Hematopoietic multipotent progenitor cell treated with erythropoietin and hydrocortisone succinate and interleukin-3 and kit ligand, for 6 days (in vitro differentiated cells): ENCODE results near the gene LGALS3BP.
"Not testable (repeated sequence)": the region's sequence is repeated elsewhere in the genome, so short reads cannot be mapped to it uniquely, and the experiment has no call there.

Experiments
- DNase-seq: peaks from one replicate; pipeline ENCODE4 v3.0.0-alpha.2; 2015

LGALS3BP gene

GRCh38 chr17:78962345-78962983, 17.3 kb downstream of the LGALS3BP start:
- no peak for DNase-seq

GRCh38 chr17:78961571-78961970, 18.2 kb downstream of the LGALS3BP start:
- no peak for DNase-seq

- no peak for DNase-seq
Observed at GRCh38 chr17:78960928-78961327, 18.8 kb downstream of the LGALS3BP start.

DNA sequence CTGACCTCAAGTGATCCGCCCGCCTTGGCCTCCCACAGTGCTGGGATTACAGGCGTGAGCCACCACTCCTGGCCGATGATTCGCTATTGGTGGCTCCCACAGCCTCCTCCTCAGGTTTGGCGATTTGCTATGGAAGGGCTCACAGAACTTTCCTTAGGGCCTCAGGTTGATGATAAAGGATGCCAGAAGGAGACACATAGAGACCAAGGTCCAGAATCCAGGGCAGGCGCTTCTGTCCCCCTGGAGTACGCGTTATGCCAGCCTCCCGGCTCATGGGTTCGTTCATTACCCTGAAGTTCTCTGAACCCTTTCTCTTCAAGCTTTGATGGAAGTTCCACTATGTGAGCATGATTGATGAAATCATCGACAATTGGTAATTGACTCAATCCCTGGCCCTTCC, 19.9 kb downstream of the LGALS3BP start:
- DNase-seq, result no peak

DNA sequence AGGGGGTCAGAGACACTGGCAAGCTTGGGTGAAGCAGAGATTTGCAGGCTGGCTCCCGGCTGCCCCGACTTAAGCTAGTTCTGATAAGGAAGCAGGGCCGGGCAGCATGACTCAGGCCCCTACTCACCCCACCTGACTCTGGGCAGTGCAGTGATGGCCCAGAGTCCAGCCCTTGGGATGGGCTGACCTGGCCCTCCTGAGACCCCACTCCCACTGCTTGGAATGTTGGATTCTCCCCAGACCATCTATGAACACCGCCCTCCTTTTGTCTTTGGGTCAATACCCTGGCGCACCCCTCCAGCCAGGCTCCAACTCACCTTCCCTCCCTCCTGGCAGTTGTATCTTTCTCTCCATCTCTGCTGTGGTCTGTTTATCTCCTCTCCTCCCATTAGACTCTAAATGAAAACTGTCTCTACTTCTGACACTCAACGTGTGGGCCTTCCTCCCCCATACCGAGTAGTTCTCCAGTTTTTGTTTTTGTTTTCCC, 21.0 kb downstream of the LGALS3BP start:
- no peak for DNase-seq

DNA sequence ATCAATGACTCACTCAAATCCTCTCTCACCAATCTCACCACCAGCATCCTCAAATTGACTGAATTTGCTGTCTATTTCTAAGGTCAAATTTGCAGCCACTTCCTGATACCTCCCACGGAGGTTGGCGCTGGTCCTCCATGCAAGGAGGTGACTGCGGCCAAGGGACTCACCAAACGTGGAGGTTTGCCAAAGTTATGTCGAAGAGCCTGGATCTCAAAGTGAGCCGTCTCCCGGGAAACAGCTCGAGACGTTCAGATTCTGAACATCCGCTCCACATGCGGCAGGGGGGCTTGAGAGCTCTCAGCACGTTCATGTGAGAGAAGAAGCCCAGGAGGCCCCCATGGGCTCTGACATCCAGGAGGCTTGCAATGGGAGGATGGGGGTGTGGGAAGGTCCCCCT, 22.6 kb downstream of the LGALS3BP start:
- DNase-seq, result no peak

DNA sequence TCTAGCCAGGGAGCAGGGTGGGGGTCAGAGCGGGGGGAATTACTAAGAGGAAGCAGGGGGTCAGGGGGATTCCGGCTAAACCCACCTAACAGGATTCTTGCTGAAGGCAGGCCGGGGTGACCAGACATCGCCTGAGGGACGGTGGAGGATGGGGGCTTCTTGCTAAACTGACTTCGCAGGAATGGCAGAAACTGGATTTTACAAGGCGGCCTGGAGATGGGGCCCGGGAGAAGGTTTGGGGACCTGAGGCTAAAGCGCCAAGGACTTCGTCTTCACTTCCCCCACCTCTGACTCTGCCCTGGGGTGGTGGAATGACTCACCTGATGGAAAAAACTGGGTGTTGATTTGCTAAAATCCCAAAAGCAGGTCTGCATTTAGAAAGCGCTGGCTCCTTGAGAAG, 23.5 kb downstream of the LGALS3BP start:
- no peak for DNase-seq

- DNase-seq, result no peak
Observed at GRCh38 chr17:78954684-78955083, 25.0 kb downstream of the LGALS3BP start.

GRCh38 chr17:78953356-78954350, 26.1 kb downstream of the LGALS3BP start:
- no peak for DNase-seq

- no peak for DNase-seq
Observed at GRCh38 chr17:78952706-78953105, 27.0 kb downstream of the LGALS3BP start.

DNA sequence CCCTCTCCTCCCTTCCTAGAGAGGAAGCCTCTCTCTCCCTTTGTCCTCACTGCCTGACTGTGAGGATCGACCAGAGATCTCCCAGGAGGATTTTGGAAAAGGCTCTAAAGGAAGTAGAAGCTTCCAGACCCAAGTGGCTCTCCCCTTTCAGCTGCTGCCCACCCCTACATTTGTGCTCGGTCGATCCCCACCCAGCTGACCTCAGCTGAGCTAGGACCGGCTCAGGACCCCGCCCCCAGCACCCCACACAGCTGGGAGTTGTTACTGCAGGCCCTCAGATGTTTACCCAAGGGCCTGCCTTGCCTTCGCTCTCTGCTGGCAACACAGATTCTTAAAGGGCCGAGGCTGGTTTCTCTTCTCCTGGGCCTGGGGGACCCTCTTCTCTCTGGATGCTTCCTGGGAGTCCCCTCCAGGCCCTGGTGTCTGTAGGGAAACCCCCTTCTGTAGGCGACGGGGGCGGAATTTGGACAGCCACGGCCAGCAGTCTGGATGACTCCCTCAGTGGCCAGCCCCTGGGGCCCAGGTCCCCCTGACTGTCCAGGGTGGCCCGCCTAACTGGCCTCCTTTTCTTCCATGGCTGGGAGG, 27.7 kb downstream of the LGALS3BP start:
- no peak for DNase-seq

DNA sequence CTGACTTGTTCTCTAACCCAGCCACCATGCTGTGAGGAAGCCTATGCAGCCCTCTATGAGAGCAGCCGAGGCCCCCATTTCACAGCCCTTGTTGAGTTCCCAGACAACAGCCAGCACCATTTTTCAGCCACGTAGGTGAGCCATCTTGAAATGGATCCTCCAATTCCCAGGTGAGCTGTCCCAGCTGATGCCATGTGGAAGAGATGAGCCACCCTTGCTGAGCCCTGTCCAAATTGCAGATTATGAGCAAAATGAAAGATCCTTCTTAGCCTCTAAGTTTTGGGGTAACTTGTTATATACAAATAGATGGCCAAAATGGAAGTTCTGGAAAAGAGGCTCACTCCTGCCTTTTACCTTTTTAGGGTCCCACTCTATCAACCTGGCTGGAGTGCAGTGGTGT, 28.9 kb downstream of the LGALS3BP start:
- no peak for DNase-seq

GRCh38 chr17:78947235-78948149, 32.2 kb downstream of the LGALS3BP start:
- DNase-seq, result no peak

DNA sequence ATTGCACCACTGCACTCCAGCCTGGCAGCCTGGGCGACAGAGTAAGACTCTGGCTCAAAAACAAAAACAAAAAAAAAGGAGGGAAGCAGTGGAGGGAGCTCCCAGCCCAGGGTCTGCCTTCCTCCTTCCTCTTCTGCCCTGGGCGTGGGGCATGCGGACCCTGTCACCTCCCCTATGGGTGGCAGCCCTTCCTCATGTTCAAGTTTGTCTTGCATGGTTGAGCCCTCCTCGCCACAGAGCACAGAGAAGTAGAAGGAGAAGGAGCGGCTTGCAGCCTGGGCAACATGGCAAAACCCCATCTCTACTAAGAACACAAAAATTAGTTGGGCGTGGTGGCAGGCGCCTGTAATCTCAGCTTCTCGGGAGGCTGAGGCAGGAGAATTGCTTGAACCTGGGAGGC, 33.1 kb downstream of the LGALS3BP start:
- no peak for DNase-seq

DNA sequence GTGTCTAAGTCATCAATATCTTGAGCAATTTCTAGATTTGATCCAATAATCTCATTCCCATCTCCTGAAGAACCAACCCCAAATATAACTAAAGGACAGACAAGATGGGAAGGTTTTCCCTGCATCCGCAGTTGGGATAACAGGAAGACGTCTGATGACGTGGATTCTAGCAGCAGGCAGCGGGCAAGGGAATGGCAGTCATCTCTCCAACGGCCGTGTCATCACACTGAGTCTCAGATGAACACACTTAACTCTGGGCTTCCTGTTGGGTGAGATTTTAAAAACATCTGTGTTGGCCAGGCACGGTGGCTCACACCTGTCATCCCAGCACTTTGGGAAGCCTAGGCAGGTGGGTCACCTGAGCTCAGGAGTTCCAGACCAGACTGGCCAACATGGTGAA, 33.6 kb downstream of the LGALS3BP start:
- DNase-seq, result no peak

- not testable (repeated sequence) for DNase-seq
Observed at GRCh38 chr17:78945455-78945854, 34.3 kb downstream of the LGALS3BP start.

GRCh38 chr17:78944956-78945355, 34.8 kb downstream of the LGALS3BP start:
- DNase-seq, result no peak

DNA sequence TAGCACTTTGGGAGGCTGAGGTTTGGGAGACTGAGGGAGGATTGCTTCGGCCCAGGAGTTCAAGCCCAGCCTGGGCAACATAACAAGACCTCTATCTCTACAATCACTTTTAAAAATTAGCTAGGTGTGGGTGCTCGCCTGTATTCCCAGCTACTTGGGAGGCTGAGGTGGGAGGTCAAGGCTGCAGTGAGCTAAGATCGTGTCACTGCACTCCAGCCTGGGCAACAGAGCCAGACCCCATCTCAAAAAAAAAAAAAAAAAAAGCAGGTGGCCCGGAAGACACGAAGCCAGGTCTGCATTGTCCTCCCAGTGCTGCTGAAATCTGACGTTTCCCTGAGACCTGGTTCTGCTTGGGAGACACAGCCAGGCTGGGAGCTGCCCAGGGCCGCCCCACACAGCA, 35.7 kb downstream of the LGALS3BP start:
- DNase-seq, result no peak

DNA sequence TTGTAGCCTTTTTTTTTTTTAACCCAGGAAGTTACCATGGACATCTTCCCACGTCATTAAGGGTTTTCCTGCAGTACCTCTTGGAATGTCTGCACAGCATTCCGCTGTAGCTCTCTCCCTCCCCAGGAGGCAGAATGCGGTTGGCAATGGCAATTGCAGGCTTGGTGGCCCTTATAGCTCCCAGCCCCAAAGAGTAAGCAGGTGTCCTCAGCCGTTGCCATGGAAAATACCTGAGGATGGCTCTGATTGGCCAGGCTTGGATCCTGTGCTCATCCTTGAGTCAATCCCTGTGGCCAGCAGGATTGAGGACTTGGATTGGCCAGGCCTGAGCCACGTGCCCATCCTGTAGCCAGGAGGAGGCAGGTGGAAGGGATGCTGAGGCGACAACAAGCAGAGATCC, 39.0 kb downstream of the LGALS3BP start:
- DNase-seq, result no peak

DNA sequence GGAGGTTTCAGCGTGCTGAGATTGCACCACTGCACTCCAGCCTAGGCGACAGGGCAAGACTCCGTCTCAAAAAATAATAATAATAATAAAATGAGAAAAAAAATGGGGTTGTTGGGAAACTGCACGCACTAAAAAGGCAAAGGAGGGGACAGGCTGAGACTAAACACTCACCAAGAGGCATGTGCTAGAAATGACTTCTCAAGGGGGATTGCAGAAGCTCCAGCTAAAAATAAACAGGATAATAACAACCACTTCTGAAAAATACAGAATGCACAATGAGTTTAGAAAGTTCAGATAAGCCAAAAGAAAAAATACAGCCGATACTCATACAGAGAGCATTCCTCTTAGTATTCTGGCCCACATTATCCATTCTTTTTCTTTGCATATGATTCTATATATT, 39.5 kb downstream of the LGALS3BP start:
- DNase-seq, result no peak

- no peak for DNase-seq
Observed at GRCh38 chr17:78939615-78940014, 40.1 kb downstream of the LGALS3BP start.

DNA sequence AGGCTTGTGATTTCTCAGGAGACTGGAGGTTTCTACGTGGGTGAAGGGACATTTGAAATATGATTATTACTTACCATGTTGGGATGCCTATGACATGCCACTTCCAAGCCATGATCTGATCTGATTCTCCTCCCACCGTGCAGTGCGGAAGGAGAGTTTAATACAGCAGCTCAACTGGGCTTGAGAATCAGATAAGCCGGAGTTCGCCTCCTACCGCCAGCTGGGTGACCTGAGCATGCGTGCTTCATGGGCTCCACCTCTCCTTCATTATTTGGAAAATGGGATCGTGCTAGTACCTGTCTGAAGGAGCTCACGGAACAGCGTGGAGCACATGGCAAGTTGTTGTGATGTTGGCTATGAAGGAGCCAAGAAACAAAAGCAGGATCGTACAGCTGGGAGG, 42.2 kb downstream of the LGALS3BP start:
- no peak for DNase-seq
